HEK293 (cell line): Measurements from ENCODE around the gene DCTN5.
A peak's percentile ranks its signal among the peaks of the same experiment; 100 is the strongest.

Experiments
- CTCF ChIA-PET: fragments of 350-600 bp; formaldehyde crosslinking; extraction: SDS; loops from one replicate; lab custom pipeline; 2021; ENCODE audit warnings: antibody characterized with exemption; lab: Yijun Ruan, JAX
- POLR2A ChIA-PET: fragments of 300-600 bp; formaldehyde crosslinking; extraction: SDS; loops from one replicate; lab custom pipeline; 2020; ENCODE audit warnings: antibody characterized with exemption, inconsistent platforms; lab: Yijun Ruan, JAX
- H3K27ac ChIP-seq: fragments of 200-500 bp; sonication (Bioruptor generic); 2 replicates; pipeline ENCODE4 v1.5.1; 2014; ENCODE audit warnings: low read depth, low read length, control low read depth, inconsistent platforms; ENCODE audit errors: extremely low read depth
- H3K36me3 ChIP-seq, 2 experiments: fragments of 200-500 bp in 1 of 2; sonication (Bioruptor generic) in 1 of 2; 1 replicate in 1 of 2; 2 replicates in 1 of 2; pipeline ENCODE4 v1.5.1; 2014 to 2017; ENCODE audit warnings: inconsistent platforms in 2 of 2, low read length in 2 of 2; ENCODE audit not compliant: control insufficient read depth in 2 of 2, insufficient read depth in 1 of 2
- H3K4me1 ChIP-seq: fragments of 200-500 bp; sonication (Bioruptor generic); 2 replicates; pipeline ENCODE4 v1.5.1; 2014; ENCODE audit warnings: mild to moderate bottlenecking, low read length, inconsistent platforms; ENCODE audit not compliant: control insufficient read depth, insufficient read depth
- H3K4me3 ChIP-seq: 2 replicates; pipeline ENCODE4 v1.5.1; 2011; ENCODE audit warnings: low read depth, mild to moderate bottlenecking, control low read depth, low read length, moderate library complexity
- H3K9me3 ChIP-seq: fragments of 200-500 bp; sonication (Bioruptor generic); 2 replicates; pipeline ENCODE4 v1.5.1; 2014; ENCODE audit warnings: low read depth, low read length, inconsistent platforms; ENCODE audit not compliant: control insufficient read depth, insufficient read depth
- HOXA7 ChIP-seq: sonication (generic); formaldehyde crosslinking; IDR thresholded peaks from 2 replicates; pipeline ENCODE4 v1.8.1; 2022; ENCODE audit warnings: missing genetic modification reagents, borderline replicate concordance
- HOXC10 ChIP-seq: sonication (generic); formaldehyde crosslinking; IDR thresholded peaks from 2 replicates; pipeline ENCODE4 v1.8.1; 2023; ENCODE audit warnings: mild to moderate bottlenecking, missing genetic modification reagents
- OSR2 ChIP-seq: fragments of 450-650 bp; formaldehyde crosslinking; IDR thresholded peaks from 2 replicates; pipeline ENCODE4 v1.5.1; 2016; ENCODE audit warnings: missing biosample characterization, missing genetic modification characterization
- SCRT1 ChIP-seq: fragments of 450-650 bp; formaldehyde crosslinking; IDR thresholded peaks from 2 replicates; pipeline ENCODE4 v1.5.1; 2016; ENCODE audit warnings: missing biosample characterization, missing genetic modification characterization, borderline replicate concordance
- SP2 ChIP-seq: fragments of 450-650 bp; formaldehyde crosslinking; IDR thresholded peaks from 2 replicates; pipeline ENCODE4 v1.5.1; 2016; ENCODE audit warnings: missing biosample characterization, missing genetic modification characterization
- YY1 ChIP-seq: fragments of 450-650 bp; formaldehyde crosslinking; IDR thresholded peaks from 2 replicates; pipeline ENCODE4 v1.5.1; 2018; ENCODE audit warnings: missing biosample characterization, missing genetic modification characterization
- ZBTB8A ChIP-seq: fragments of 450-650 bp; formaldehyde crosslinking; IDR thresholded peaks from 2 replicates; pipeline ENCODE4 v1.5.1; 2016; ENCODE audit warnings: missing biosample characterization, missing genetic modification characterization
- ZFP69B ChIP-seq: fragments of 450-650 bp; formaldehyde crosslinking; IDR thresholded peaks from 2 replicates; pipeline ENCODE4 v1.5.1; 2016; ENCODE audit warnings: missing biosample characterization, missing genetic modification characterization
- ZNF292 ChIP-seq: fragments of 450-650 bp; formaldehyde crosslinking; IDR thresholded peaks from 2 replicates; pipeline ENCODE4 v1.5.1; 2016; ENCODE audit warnings: low read depth, missing biosample characterization, missing genetic modification characterization, borderline replicate concordance
- ZNF335 ChIP-seq: fragments of 450-650 bp; formaldehyde crosslinking; conservative IDR thresholded peaks from 2 replicates; pipeline ENCODE4 v1.5.1; 2016; ENCODE audit warnings: missing biosample characterization, missing genetic modification characterization
- ZNF350 ChIP-seq: fragments of 450-650 bp; formaldehyde crosslinking; IDR thresholded peaks from 2 replicates; pipeline ENCODE4 v1.5.0; 2017; ENCODE audit warnings: missing biosample characterization, mild to moderate bottlenecking, missing genetic modification characterization
- ZNF404 ChIP-seq: fragments of 450-650 bp; formaldehyde crosslinking; IDR thresholded peaks from 2 replicates; pipeline ENCODE4 v1.5.1; 2017; ENCODE audit warnings: missing biosample characterization, missing genetic modification characterization
- ZNF473 ChIP-seq: fragments of 450-650 bp; formaldehyde crosslinking; IDR thresholded peaks from 2 replicates; pipeline ENCODE4 v1.5.1; 2017; ENCODE audit warnings: missing biosample characterization, missing genetic modification characterization
- ZNF555 ChIP-seq: fragments of 450-650 bp; formaldehyde crosslinking; conservative IDR thresholded peaks from 2 replicates; pipeline ENCODE4 v1.5.1; 2017; ENCODE audit warnings: missing biosample characterization, mild to moderate bottlenecking, missing genetic modification characterization, inconsistent platforms
- ZNF561 ChIP-seq: fragments of 450-650 bp; IDR thresholded peaks from 2 replicates; pipeline ENCODE4 v1.5.1; 2018; ENCODE audit warnings: missing biosample characterization, missing genetic modification characterization, borderline replicate concordance
- ZNF600 ChIP-seq: fragments of 450-650 bp; formaldehyde crosslinking; IDR thresholded peaks from 2 replicates; pipeline ENCODE4 v1.5.1; 2016; ENCODE audit warnings: missing biosample characterization, missing genetic modification characterization
- ZNF660 ChIP-seq: fragments of 450-650 bp; IDR thresholded peaks from 2 replicates; pipeline ENCODE4 v1.5.1; 2018; ENCODE audit warnings: missing biosample characterization, mild to moderate bottlenecking, missing genetic modification characterization
- ZNF707 ChIP-seq: fragments of 450-650 bp; formaldehyde crosslinking; IDR thresholded peaks from 2 replicates; pipeline ENCODE4 v1.5.1; 2016; ENCODE audit warnings: missing biosample characterization, missing genetic modification characterization
- ZNF76 ChIP-seq: fragments of 450-650 bp; formaldehyde crosslinking; IDR thresholded peaks from 2 replicates; pipeline ENCODE4; 2016; ENCODE audit warnings: low read depth, missing biosample characterization, missing genetic modification characterization, borderline replicate concordance
- ZNF776 ChIP-seq: fragments of 450-650 bp; formaldehyde crosslinking; IDR thresholded peaks from 2 replicates; pipeline ENCODE4 v1.5.0; 2017; ENCODE audit warnings: missing biosample characterization, missing genetic modification characterization, borderline replicate concordance
- ZNF830 ChIP-seq: fragments of 450-650 bp; IDR thresholded peaks from 2 replicates; pipeline ENCODE4 v1.5.0; 2018; ENCODE audit warnings: missing biosample characterization, missing genetic modification characterization, low read depth, mild to moderate bottlenecking, moderate library complexity
- TF ChIP-seq, protein P1 (sequence below): fragments of 450-650 bp; formaldehyde crosslinking; IDR thresholded peaks from 2 replicates; pipeline ENCODE4 v1.5.1; 2016; ENCODE audit warnings: missing biosample characterization, missing genetic modification characterization
- TF ChIP-seq, protein P2 (sequence below): fragments of 450-650 bp; formaldehyde crosslinking; IDR thresholded peaks from 2 replicates; pipeline ENCODE4 v1.5.1; 2016; ENCODE audit warnings: missing biosample characterization, missing genetic modification characterization
- TF ChIP-seq, protein P3 (sequence below): fragments of 450-650 bp; formaldehyde crosslinking; IDR thresholded peaks from 2 replicates; pipeline ENCODE4 v1.5.1; 2016; ENCODE audit warnings: missing biosample characterization, missing genetic modification characterization
- TF ChIP-seq, protein P4 (sequence below): fragments of 450-650 bp; formaldehyde crosslinking; optimal IDR thresholded peaks from 2 replicates; pipeline ENCODE3; 2016; ENCODE audit warnings: missing biosample characterization, mild to moderate bottlenecking, missing genetic modification characterization
- TF ChIP-seq, protein P5 (sequence below): fragments of 450-650 bp; formaldehyde crosslinking; IDR thresholded peaks from 2 replicates; pipeline ENCODE4 v1.5.1; 2017; ENCODE audit warnings: missing biosample characterization, mild to moderate bottlenecking, missing genetic modification characterization, moderate library complexity

Gene DCTN5

DNA sequence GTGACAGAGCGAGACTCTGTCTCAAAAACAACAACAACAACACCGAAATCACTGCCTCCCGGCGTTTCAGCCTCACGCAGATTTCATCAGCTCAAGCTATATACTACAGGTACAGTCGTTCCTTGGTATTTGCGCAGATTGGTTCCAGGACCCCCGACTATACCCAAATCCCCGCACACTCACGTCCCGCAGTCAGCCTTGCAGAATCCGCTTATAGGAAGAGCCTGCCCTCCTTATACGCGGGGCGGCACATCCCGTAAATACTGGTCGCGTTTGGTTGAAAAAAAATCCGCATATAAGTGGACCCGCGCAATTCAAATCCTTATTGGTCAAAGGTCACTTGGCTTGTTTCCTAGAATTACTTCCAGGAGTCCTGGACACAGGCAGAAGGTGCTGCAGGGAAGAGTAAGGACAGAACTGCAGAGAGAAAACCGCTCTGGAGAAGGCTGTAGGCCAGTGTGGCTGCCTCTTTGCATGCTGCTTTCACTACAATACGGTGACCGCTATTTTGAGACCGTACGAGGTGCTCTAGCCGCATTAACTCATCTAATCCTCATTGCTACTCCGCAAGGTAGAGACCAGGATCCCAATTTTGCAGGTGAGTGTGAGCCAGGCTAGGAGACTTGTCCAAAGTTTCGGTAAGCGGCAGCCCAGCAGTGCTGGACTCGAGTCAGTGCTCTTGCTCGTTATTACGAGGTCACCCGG, 45.9 kb upstream of the DCTN5 start:
- POLR2A ChIA-PET: no interaction called here
- no peaks in the 10 kb centered on the region for H3K4me1 ChIP-seq
- peak overlapping the region; percentile 54; the same call in 1 of the 2 replicates for H3K27ac ChIP-seq
- H3K36me3 ChIP-seq: peaks cover 21 to 36% of the 10 kb centered on the region in 2 experiments
- CTCF ChIA-PET: no interaction called here
- no peaks in the 10 kb centered on the region for H3K9me3 ChIP-seq
- TF ChIP-seq ZNF600 (no peak), ZNF830 (tag by site-specific recombination) (no peak), ZNF561 (tag by site-specific recombination) (no peak), SCRT1 (tag by site-specific recombination) (no peak), ZNF350 (tag by site-specific recombination) (no peak), ZFP69B (tag by site-specific recombination) (no peak), ZNF404 (no peak), ZNF292 (tag by site-specific recombination) (no peak)
- TF ChIP-seq, protein P1, sequence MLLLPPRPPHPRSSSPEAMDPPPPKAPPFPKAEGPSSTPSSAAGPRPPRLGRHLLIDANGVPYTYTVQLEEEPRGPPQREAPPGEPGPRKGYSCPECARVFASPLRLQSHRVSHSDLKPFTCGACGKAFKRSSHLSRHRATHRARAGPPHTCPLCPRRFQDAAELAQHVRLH (tag by site-specific recombination): no peak
- TF ChIP-seq, protein P2, sequence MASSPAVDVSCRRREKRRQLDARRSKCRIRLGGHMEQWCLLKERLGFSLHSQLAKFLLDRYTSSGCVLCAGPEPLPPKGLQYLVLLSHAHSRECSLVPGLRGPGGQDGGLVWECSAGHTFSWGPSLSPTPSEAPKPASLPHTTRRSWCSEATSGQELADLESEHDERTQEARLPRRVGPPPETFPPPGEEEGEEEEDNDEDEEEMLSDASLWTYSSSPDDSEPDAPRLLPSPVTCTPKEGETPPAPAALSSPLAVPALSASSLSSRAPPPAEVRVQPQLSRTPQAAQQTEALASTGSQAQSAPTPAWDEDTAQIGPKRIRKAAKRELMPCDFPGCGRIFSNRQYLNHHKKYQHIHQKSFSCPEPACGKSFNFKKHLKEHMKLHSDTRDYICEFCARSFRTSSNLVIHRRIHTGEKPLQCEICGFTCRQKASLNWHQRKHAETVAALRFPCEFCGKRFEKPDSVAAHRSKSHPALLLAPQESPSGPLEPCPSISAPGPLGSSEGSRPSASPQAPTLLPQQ: no peak
- peak overlapping the region; percentile 99 for H3K4me3 ChIP-seq

DNA sequence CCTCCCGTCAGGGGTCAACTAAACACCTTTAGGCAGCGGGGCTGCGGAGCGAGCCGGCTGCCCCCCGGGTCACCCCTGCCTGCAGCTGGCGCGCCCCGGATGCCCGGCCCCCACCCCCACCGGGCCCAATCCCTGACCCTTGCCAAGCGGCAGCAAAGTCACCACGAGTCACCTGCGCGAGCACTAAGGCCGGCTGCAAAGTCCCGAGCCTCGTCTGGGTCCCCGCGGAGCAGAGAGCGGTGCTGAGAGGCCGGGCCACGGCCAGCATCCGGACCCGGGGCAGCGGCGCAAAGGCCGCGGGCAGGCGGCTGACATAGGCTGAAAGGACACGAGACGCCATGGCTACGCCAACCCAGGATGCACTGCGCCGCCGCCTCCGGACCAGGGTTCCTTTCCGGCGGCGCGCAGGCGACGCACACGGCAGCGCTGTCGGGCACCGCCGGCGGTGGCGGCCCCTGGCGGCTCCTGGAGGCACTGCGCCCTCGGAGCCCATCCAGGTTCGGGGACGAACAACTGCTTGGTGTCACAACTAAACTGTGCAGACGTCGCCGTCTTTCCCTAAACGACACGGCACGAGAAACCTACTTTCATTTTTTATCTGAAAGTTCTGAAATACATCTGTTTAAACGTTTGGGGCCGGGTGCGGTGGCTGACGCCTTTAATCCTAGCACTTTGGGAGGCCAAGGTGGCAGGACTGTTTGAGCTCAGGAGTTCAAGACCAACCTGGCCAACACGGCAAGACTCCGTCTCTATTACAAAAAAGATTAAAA, 45.1 kb upstream of the DCTN5 start, which contains the start of gene NDUFAB1:
Gene NDUFAB1 (minus strand): TSS at position 366 of the 770 bp plus-strand sequence. CDS start 26 bp downstream, at position 340.
- H3K36me3 ChIP-seq: peaks cover 16 to 33% of the 10 kb centered on the region in 2 experiments; a peak in 2 of 3 replicates
- H3K4me3 ChIP-seq: peak within 1 kb of the TSS; percentile 99
- POLR2A ChIA-PET: interaction anchor here (0.8 to 1.5 kb wide), 2 partner anchors 45 to 83 kb away, joined by 3 to 5 read pairs; partner anchors contain the start of genes DCTN5, PALB2 and PLK1
- H3K4me1 ChIP-seq: no peaks in the 10 kb centered on the region
- H3K9me3 ChIP-seq: no peaks in the 10 kb centered on the region
- CTCF ChIA-PET: interaction anchor here (0.6 to 1.8 kb wide), 31 partner anchors 8 to 241 kb away, joined by 3 to 8 read pairs (median 4); partner anchors contain the start of genes DCTN5, EARS2, PALB2 and UBFD1
- peak within 1 kb of the TSS; percentile 54; the same call in 1 of the 2 replicates for H3K27ac ChIP-seq
- TF ChIP-seq ZNF660 (peak; percentile 91), ZNF76 (peak; percentile 96), HOXC10 (CRISPR knock-in tag) (no peak), ZNF335 (tag by site-specific recombination) (peak; percentile 82), ZNF473 (tag by site-specific recombination) (no peak), SP2 (peak; percentile 32; the same call in 1 of the 2 replicates), ZNF555 (tag by site-specific recombination) (no peak), ZNF776 (tag by site-specific recombination) (no peak), OSR2 (tag by site-specific recombination) (no peak), ZFP69B (tag by site-specific recombination) (peak; percentile 20; the same call in 1 of the 2 replicates), ZBTB8A (peak; percentile 34; the same call in 1 of the 2 replicates), HOXA7 (CRISPR knock-in tag) (no peak), ZNF707 (tag by site-specific recombination) (no peak), YY1 (tag by site-specific recombination) (peak; percentile 90)
- TF ChIP-seq, protein P3, sequence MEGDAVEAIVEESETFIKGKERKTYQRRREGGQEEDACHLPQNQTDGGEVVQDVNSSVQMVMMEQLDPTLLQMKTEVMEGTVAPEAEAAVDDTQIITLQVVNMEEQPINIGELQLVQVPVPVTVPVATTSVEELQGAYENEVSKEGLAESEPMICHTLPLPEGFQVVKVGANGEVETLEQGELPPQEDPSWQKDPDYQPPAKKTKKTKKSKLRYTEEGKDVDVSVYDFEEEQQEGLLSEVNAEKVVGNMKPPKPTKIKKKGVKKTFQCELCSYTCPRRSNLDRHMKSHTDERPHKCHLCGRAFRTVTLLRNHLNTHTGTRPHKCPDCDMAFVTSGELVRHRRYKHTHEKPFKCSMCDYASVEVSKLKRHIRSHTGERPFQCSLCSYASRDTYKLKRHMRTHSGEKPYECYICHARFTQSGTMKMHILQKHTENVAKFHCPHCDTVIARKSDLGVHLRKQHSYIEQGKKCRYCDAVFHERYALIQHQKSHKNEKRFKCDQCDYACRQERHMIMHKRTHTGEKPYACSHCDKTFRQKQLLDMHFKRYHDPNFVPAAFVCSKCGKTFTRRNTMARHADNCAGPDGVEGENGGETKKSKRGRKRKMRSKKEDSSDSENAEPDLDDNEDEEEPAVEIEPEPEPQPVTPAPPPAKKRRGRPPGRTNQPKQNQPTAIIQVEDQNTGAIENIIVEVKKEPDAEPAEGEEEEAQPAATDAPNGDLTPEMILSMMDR (tag by site-specific recombination): peak; percentile 97
- TF ChIP-seq, protein P4, sequence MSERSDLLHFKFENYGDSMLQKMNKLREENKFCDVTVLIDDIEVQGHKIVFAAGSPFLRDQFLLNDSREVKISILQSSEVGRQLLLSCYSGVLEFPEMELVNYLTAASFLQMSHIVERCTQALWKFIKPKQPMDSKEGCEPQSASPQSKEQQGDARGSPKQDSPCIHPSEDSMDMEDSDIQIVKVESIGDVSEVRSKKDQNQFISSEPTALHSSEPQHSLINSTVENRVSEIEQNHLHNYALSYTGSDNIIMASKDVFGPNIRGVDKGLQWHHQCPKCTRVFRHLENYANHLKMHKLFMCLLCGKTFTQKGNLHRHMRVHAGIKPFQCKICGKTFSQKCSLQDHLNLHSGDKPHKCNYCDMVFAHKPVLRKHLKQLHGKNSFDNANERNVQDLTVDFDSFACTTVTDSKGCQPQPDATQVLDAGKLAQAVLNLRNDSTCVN: peak; percentile 85
- TF ChIP-seq, protein P1 (tag by site-specific recombination): peak; percentile 53; the same call in 1 of the 2 replicates
- TF ChIP-seq, protein P5, sequence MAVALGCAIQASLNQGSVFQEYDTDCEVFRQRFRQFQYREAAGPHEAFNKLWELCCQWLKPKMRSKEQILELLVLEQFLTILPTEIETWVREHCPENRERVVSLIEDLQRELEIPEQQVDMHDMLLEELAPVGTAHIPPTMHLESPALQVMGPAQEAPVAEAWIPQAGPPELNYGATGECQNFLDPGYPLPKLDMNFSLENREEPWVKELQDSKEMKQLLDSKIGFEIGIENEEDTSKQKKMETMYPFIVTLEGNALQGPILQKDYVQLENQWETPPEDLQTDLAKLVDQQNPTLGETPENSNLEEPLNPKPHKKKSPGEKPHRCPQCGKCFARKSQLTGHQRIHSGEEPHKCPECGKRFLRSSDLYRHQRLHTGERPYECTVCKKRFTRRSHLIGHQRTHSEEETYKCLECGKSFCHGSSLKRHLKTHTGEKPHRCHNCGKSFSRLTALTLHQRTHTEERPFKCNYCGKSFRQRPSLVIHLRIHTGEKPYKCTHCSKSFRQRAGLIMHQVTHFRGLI (tag by site-specific recombination): peak; percentile 32; the same call in 1 of the 2 replicates
